ENCODE results near the gene TAF1D. TPM values are rescaled to one million over a fixed set of nuclear protein-coding genes. Genes with fewer than 3 reads are reported as not detected.

TAF1D gene
- total and polyA plus RNA-seq, 12 donors, result 20.8 to 262 (median 59.5) TPM

GRCh38 chr11:93773045-93773477 is 31.8 kb upstream of the TAF1D start:
- Histone ChIP-seq H3K27me3 (no peaks in the 10 kb centered on the region), H3K36me3 (replicated peaks in 1 of 2) (no peaks in the 10 kb centered on the region), H3K27ac (no peak overlapping the region), H3K4me3 (no peak overlapping the region), H3K9me3 (replicated peaks in 1 of 3) (no peaks in the 10 kb centered on the region), H3K4me1 (replicated peaks in 1 of 2) (no peaks in the 10 kb centered on the region)
- TF ChIP-seq POLR2A (IDR thresholded peaks at IDR 0.05), result no peak
- no peak for TF ChIP-seq CTCF (IDR thresholded peaks at IDR 0.05)
- WGBS, 4 donors, result 86 to 100% (median 93%) methylated on average over 3 of the region's 3 CpGs
- no peak for DNase-seq
- intact Hi-C loops (cut with DNase I), result no loop called here

GRCh38 chr11:93772123-93772522 is 30.8 kb upstream of the TAF1D start:
- H3K4me1 ChIP-seq (replicated peaks in 1 of 2), result no peaks in the 10 kb centered on the region
- H3K36me3 ChIP-seq (replicated peaks in 1 of 2), result no peaks in the 10 kb centered on the region
- WGBS, 4 donors, result 97 to 100% (median 99%) methylated on average over 3 to 4 of the region's 4 CpGs
- no peak overlapping the region for H3K4me3 ChIP-seq
- H3K27ac ChIP-seq, result no peak overlapping the region
- intact Hi-C loops (cut with DNase I), result no loop called here
- no peak for DNase-seq
- no peaks in the 10 kb centered on the region for H3K27me3 ChIP-seq
- TF ChIP-seq POLR2A (IDR thresholded peaks at IDR 0.05) (no peak), CTCF (IDR thresholded peaks at IDR 0.05) (no peak)
- H3K9me3 ChIP-seq (replicated peaks in 1 of 3), result no peaks in the 10 kb centered on the region

GRCh38 chr11:93770160-93770559 is 28.9 kb upstream of the TAF1D start:
- H3K4me3 ChIP-seq, result no peak overlapping the region
- H3K36me3 ChIP-seq (replicated peaks in 1 of 2), result no peaks in the 10 kb centered on the region
- no peaks in the 10 kb centered on the region for H3K9me3 ChIP-seq (replicated peaks in 1 of 3)
- WGBS, 4 donors, result 36 to 48% (median 46%) methylated on average over 1 of the region's 1 CpG
- intact Hi-C loops (cut with DNase I), result no loop called here
- no peak overlapping the region for H3K27ac ChIP-seq
- TF ChIP-seq CTCF (IDR thresholded peaks at IDR 0.05) (no peak), POLR2A (IDR thresholded peaks at IDR 0.05) (no peak)
- no peaks in the 10 kb centered on the region for H3K4me1 ChIP-seq (replicated peaks in 1 of 2)
- no peaks in the 10 kb centered on the region for H3K27me3 ChIP-seq
- DNase-seq, result no peak

GRCh38 chr11:93767018-93767417 is 25.7 kb upstream of the TAF1D start:
- 87 to 95% (median 89%) methylated on average over 3 of the region's 3 CpGs for WGBS, 4 donors
- DNase-seq, result no peak
- H3K4me3 ChIP-seq, result no peak overlapping the region
- TF ChIP-seq POLR2A (IDR thresholded peaks at IDR 0.05), result no peak
- no peak for TF ChIP-seq CTCF (IDR thresholded peaks at IDR 0.05)
- no peaks in the 10 kb centered on the region for H3K9me3 ChIP-seq (replicated peaks in 1 of 3)
- no peaks in the 10 kb centered on the region for H3K4me1 ChIP-seq (replicated peaks in 1 of 2)
- H3K27ac ChIP-seq, result no peak overlapping the region
- peaks cover 0 to 20% of the 10 kb centered on the region in 2 donors for H3K36me3 ChIP-seq (replicated peaks in 1 of 2)
- intact Hi-C loops (cut with DNase I), result no loop called here
- no peaks in the 10 kb centered on the region for H3K27me3 ChIP-seq

Data from adrenal gland (tissue), 12 donors.